Measurements from ENCODE around the gene RPS16. TPM values are rescaled to one million over a fixed set of nuclear protein-coding genes. Genes with fewer than 3 reads are reported as not detected.

The RPS16 gene
- total and polyA plus RNA-seq, 2 of the 13 experiments (the other 11 are each of a cell fraction or from before 2014, with no cell fraction given): 488 to 2,583 TPM

DNA sequence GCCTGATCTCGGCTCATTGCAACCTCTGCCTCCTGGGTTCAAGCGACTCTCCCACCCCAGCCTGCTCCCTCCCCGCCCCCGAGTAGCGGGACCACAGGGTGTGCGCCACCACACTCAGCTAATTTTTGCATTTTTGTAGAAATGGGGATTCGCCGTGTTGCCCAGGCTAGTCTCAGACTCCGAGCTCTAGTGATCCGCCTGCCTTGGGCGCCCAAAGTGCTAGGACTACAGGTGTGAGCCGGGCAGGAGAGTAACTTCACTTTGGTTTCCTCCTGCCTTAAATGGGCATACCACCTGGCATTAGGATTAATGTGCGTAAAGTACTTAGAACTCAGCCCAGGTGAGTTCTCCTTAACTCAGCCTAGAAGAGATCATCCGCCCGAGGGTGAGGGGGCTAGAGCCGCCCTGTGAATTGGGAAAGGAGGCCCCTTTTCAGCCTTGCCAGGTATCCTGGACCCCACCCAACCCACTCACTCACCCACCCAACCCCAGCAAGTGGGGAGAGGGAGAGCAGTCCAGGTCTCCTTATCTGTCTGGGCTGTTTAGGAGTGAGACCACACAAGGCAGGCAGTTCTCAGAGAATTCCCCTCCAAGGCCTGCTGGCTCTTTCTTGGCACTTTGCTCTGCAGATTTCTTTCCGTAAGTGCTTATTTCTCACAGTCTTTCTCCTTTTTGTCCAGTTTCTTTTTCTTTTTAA lies 30.3 kb downstream of the RPS16 start:
- FAIRE-seq (no peak), DNase-seq (ENCODE audit: low spot score) (no peak), ATAC-seq (no peak)
- no peak for TF ChIP-seq MBD4 (IDR thresholded peaks at IDR 0.05; ENCODE audit: borderline replicate concordance, low read length)
- TF ChIP-seq ZNF546 (CRISPR knock-in tag; conservative IDR thresholded peaks at IDR 0.05): no peak
- no peak for TF ChIP-seq AFF4 (CRISPR knock-in tag; IDR thresholded peaks at IDR 0.05)
- no peak for TF ChIP-seq TAF1 (CRISPR knock-in tag; IDR thresholded peaks at IDR 0.05)
- no peak for TF ChIP-seq KDM1A (CRISPR knock-in tag; IDR thresholded peaks at IDR 0.05)
- no peak for TF ChIP-seq ZNF598 (CRISPR knock-in tag; IDR thresholded peaks at IDR 0.05; ENCODE audit: borderline replicate concordance)
- TF ChIP-seq MXI1 (IDR thresholded peaks at IDR 0.05; ENCODE audit: borderline replicate concordance, low read depth, low read length): no peak
- TF ChIP-seq ELF4 (CRISPR knock-in tag; IDR thresholded peaks at IDR 0.05; ENCODE audit: borderline replicate concordance): no peak
- TF ChIP-seq, protein P1, sequence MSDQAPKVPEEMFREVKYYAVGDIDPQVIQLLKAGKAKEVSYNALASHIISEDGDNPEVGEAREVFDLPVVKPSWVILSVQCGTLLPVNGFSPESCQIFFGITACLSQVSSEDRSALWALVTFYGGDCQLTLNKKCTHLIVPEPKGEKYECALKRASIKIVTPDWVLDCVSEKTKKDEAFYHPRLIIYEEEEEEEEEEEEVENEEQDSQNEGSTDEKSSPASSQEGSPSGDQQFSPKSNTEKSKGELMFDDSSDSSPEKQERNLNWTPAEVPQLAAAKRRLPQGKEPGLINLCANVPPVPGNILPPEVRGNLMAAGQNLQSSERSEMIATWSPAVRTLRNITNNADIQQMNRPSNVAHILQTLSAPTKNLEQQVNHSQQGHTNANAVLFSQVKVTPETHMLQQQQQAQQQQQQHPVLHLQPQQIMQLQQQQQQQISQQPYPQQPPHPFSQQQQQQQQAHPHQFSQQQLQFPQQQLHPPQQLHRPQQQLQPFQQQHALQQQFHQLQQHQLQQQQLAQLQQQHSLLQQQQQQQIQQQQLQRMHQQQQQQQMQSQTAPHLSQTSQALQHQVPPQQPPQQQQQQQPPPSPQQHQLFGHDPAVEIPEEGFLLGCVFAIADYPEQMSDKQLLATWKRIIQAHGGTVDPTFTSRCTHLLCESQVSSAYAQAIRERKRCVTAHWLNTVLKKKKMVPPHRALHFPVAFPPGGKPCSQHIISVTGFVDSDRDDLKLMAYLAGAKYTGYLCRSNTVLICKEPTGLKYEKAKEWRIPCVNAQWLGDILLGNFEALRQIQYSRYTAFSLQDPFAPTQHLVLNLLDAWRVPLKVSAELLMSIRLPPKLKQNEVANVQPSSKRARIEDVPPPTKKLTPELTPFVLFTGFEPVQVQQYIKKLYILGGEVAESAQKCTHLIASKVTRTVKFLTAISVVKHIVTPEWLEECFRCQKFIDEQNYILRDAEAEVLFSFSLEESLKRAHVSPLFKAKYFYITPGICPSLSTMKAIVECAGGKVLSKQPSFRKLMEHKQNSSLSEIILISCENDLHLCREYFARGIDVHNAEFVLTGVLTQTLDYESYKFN (CRISPR knock-in tag; conservative IDR thresholded peaks at IDR 0.05): no peak
- TF ChIP-seq NCOA1 (CRISPR knock-in tag; IDR thresholded peaks at IDR 0.05): no peak
- TF ChIP-seq SNAPC2 (CRISPR knock-in tag; IDR thresholded peaks at IDR 0.05): no peak
- no peak for TF ChIP-seq PATZ1 (CRISPR knock-in tag; IDR thresholded peaks at IDR 0.05)
- no peak for TF ChIP-seq NPAS2 (CRISPR knock-in tag; IDR thresholded peaks at IDR 0.05; ENCODE audit: borderline replicate concordance)
- no peaks in the 10 kb centered on the region for H3K9me3 ChIP-seq (ENCODE audit: low read length)
- H3K4me1 ChIP-seq (ENCODE audit: insufficient read depth, low read length): peaks cover 57% of the 10 kb centered on the region
- CTCF ChIA-PET (ENCODE audit: low intra/inter-chr PET ratio, low total read pairs): no interaction called here
- H4K20me1 ChIP-seq (ENCODE audit: insufficient read depth, low read length): peaks cover 20% of the 10 kb centered on the region; the same call in 1 of the 2 replicates
- no peaks in the 10 kb centered on the region; a peak in 1 of 5 replicates for H3K27me3 ChIP-seq (ENCODE audit: control insufficient read depth in 1 of 2, insufficient read depth in 2 of 2, low read length in 2 of 2)
- H3K36me3 ChIP-seq (replicated peaks in 1 of 2; ENCODE audit: control insufficient read depth in 1 of 2, insufficient read depth in 2 of 2, low read length in 2 of 2): peaks cover 0 to 3% of the 10 kb centered on the region in 2 experiments; a peak in 1 of 5 replicates
- no peak overlapping the region for H3K27ac ChIP-seq (ENCODE audit: extremely low read length, insufficient read depth, low read length)
- BruUV-seq (replicated peaks): no TSS peak
- no peak overlapping the region; the same call in 1 of the 2 replicates for H3K4me2 ChIP-seq (ENCODE audit: low read depth, low read length)
- in situ Hi-C loops (cut with HindIII; ENCODE audit: extremely low pct_ligation_motif_present, low pct_unique_long_range_greater_than_20kb) (no loop called here), intact Hi-C loops (cut with micrococcal nuclease; ENCODE audit: unreplicated experiment) (no loop called here)
- H2AFZ ChIP-seq (ENCODE audit: low read length): no peak overlapping the region
- H3K4me3 ChIP-seq (replicated peaks in 1 of 3; ENCODE audit: insufficient read depth in 1 of 3, low read depth in 2 of 3, low read length in 3 of 3): no peak overlapping the region
- H3K79me2 ChIP-seq (ENCODE audit: insufficient read depth, low read length): peaks cover 28% of the 10 kb centered on the region
- 97% methylated on average over 17 of the region's 17 CpGs for WGBS (ENCODE audit: low lambda C conversion rate)
- POLR2A ChIA-PET: interaction anchor here (0.6 to 5.8 kb wide), 7 partner anchors 8 to 565 kb away, joined by 3 to 117 read pairs (median 5); partner anchors contain the start of genes MED29, PAF1, PSMC4 and RPS16
- H3K9ac ChIP-seq (ENCODE audit: insufficient read depth, low read depth, low read length): no peak overlapping the region

All from HepG2 (cell line).